Measurements from ENCODE around the gene HS6ST1. TPM values are rescaled to one million over a fixed set of nuclear protein-coding genes. Genes with fewer than 3 reads are reported as not detected.

The HS6ST1 gene
- total RNA-seq, 4 donors from 2014 or later = 16.1 to 38.6 (median 26.5) TPM

DNA sequence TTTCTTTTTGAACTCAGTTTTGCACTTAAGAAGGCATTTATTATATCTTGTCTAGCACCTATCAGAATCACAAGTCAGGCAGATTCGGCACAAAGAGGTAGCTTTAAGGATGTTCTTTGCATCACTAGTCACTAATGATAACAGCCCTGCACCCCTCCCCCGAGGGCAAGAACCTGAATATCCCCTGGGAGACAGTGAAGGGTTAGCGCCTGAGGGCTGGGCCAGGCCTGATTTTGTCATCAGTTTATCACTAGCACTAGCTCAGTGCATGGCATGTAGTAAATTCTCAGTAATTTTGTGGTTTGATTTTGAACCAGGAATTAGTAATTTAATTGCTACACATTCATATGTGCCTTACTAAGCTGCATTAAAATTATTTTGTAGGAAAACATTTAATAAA is 23.9 kb upstream of the HS6ST1 start:
- no peak for TF ChIP-seq POLR2A (IDR thresholded peaks at IDR 0.05)
- TF ChIP-seq CTCF (IDR thresholded peaks at IDR 0.05) = no peak
- TF ChIP-seq POLR2AphosphoS5 (IDR thresholded peaks at IDR 0.05) = no peak
- no peak for TF ChIP-seq EP300 (IDR thresholded peaks at IDR 0.05; ENCODE audit: low read depth)

GRCh38 chr2:128341621-128342020 is 23.0 kb upstream of the HS6ST1 start:
- intact Hi-C loops (cut with DNase I; ENCODE audit: low total_unique reads) = no loop called here
- WGBS, 2 donors (ENCODE audit: low coverage in 1 of 2) = 80 to 87% methylated on average over 3 of the region's 3 CpGs

More for the DNA sequence above, 23.9 kb upstream of the HS6ST1 start:
- DNase-seq = no peak
- in situ Hi-C loops (cut with MboI; ENCODE audit: low pct_ligation_motif_present in 1 of 4, low pct_unique_long_range_greater_than_20kb in 1 of 4, low sequenced_read_pairs in 3 of 4) = no loop called here
- H3K27ac ChIP-seq = no peak overlapping the region
- no peaks in the 10 kb centered on the region for H3K27me3 ChIP-seq
- no peaks in the 10 kb centered on the region for H3K36me3 ChIP-seq
- H3K9me3 ChIP-seq = no peaks in the 10 kb centered on the region
- H3K4me3 ChIP-seq = no peak overlapping the region
- intact Hi-C loops (cut with DNase I; ENCODE audit: low total_unique reads) = no loop called here
- peaks cover 0 to 2% (median 1%) of the 10 kb centered on the region in 4 donors for H3K4me1 ChIP-seq
- WGBS, 2 donors (ENCODE audit: low coverage in 1 of 2) = 72% methylated on average over 3 of the region's 3 CpGs; no CpG with 5 or more reads in 1 of the 2 donors

GRCh38 chr2:128332091-128332634 is 13.5 kb upstream of the HS6ST1 start:
- H3K4me3 ChIP-seq = no peak overlapping the region

More at GRCh38 chr2:128341621-128342020, 23.0 kb upstream of the HS6ST1 start:
- in situ Hi-C loops (cut with MboI; ENCODE audit: low pct_ligation_motif_present in 1 of 4, low pct_unique_long_range_greater_than_20kb in 1 of 4, low sequenced_read_pairs in 3 of 4) = no loop called here
- Histone ChIP-seq H3K27me3 (no peaks in the 10 kb centered on the region), H3K4me3 (no peak overlapping the region), H3K9me3 (no peaks in the 10 kb centered on the region), H3K36me3 (no peaks in the 10 kb centered on the region), H3K4me1 (no peaks in the 10 kb centered on the region), H3K27ac (no peak overlapping the region)
- no peak for TF ChIP-seq EP300 (IDR thresholded peaks at IDR 0.05; ENCODE audit: low read depth)
- DNase-seq = no peak

GRCh38 chr2:128330583-128330982 is 11.9 kb upstream of the HS6ST1 start:
- peaks cover 14 to 18% of the 10 kb centered on the region in 2 donors for H3K9me3 ChIP-seq
- in situ Hi-C loops (cut with MboI; ENCODE audit: low pct_ligation_motif_present in 1 of 4, low pct_unique_long_range_greater_than_20kb in 1 of 4, low sequenced_read_pairs in 3 of 4) = no loop called here
- no peaks in the 10 kb centered on the region for H3K27me3 ChIP-seq
- DNase-seq = no peak
- no peak overlapping the region for H3K4me3 ChIP-seq
- TF ChIP-seq POLR2A (IDR thresholded peaks at IDR 0.05) (no peak), EP300 (IDR thresholded peaks at IDR 0.05; ENCODE audit: low read depth) (no peak), POLR2AphosphoS5 (IDR thresholded peaks at IDR 0.05) (no peak), CTCF (IDR thresholded peaks at IDR 0.05) (no peak)
- 97% methylated on average over 5 of the region's 5 CpGs; no CpG with 5 or more reads in 1 of the 2 donors for WGBS, 2 donors (ENCODE audit: low coverage in 1 of 2)
- no peaks in the 10 kb centered on the region for H3K36me3 ChIP-seq
- no peak overlapping the region for H3K27ac ChIP-seq
- no peaks in the 10 kb centered on the region for H3K4me1 ChIP-seq
- intact Hi-C loops (cut with DNase I; ENCODE audit: low total_unique reads) = no loop called here

More at GRCh38 chr2:128332091-128332634, 13.5 kb upstream of the HS6ST1 start:
- no peaks in the 10 kb centered on the region for H3K36me3 ChIP-seq
- in situ Hi-C loops (cut with MboI; ENCODE audit: low pct_ligation_motif_present in 1 of 4, low pct_unique_long_range_greater_than_20kb in 1 of 4, low sequenced_read_pairs in 3 of 4) = no loop called here
- DNase-seq = no peak
- WGBS, 2 donors (ENCODE audit: low coverage in 1 of 2) = 62 to 93% methylated on average over 2 of the region's 2 CpGs
- intact Hi-C loops (cut with DNase I; ENCODE audit: low total_unique reads) = no loop called here
- H3K27ac ChIP-seq = no peak overlapping the region
- peaks cover 14 to 18% of the 10 kb centered on the region in 2 donors for H3K9me3 ChIP-seq
- no peak for TF ChIP-seq EP300 (IDR thresholded peaks at IDR 0.05; ENCODE audit: low read depth)
- no peak for TF ChIP-seq POLR2AphosphoS5 (IDR thresholded peaks at IDR 0.05)
- no peak for TF ChIP-seq POLR2A (IDR thresholded peaks at IDR 0.05)
- no peak for TF ChIP-seq CTCF (IDR thresholded peaks at IDR 0.05)
- no peaks in the 10 kb centered on the region for H3K4me1 ChIP-seq
- H3K27me3 ChIP-seq = no peaks in the 10 kb centered on the region

DNA sequence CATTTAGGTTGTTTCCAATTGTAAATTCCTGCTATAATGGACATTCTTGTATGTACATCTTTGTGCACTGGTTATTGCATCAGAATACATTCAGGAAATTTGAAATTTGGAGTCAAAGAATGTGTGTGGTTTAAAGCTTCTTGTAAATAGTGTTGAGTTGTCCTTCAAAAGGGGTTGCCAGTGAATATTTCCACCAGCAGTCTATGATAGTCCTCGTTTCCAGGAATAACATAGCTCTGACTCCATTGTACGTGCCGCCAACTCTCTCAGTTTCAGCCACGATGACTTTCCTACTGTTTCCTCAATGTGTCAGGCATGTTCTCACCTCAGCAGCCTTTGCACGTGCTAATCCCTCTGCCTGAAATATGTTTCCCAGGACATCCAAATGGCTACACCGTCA is 10.9 kb upstream of the HS6ST1 start:
- WGBS, 2 donors (ENCODE audit: low coverage in 1 of 2) = 88 to 95% methylated on average over 6 of the region's 6 CpGs
- in situ Hi-C loops (cut with MboI; ENCODE audit: low pct_ligation_motif_present in 1 of 4, low pct_unique_long_range_greater_than_20kb in 1 of 4, low sequenced_read_pairs in 3 of 4) (no loop called here), intact Hi-C loops (cut with DNase I; ENCODE audit: low total_unique reads) (no loop called here)
- no peak overlapping the region for H3K27ac ChIP-seq
- peaks cover 14 to 18% of the 10 kb centered on the region in 2 donors for H3K9me3 ChIP-seq
- TF ChIP-seq POLR2A (IDR thresholded peaks at IDR 0.05) (no peak), EP300 (IDR thresholded peaks at IDR 0.05; ENCODE audit: low read depth) (no peak), CTCF (IDR thresholded peaks at IDR 0.05) (no peak), POLR2AphosphoS5 (IDR thresholded peaks at IDR 0.05) (no peak)
- H3K36me3 ChIP-seq = no peaks in the 10 kb centered on the region
- H3K27me3 ChIP-seq = no peaks in the 10 kb centered on the region
- H3K4me3 ChIP-seq = no peak overlapping the region
- no peak for DNase-seq
- no peaks in the 10 kb centered on the region for H3K4me1 ChIP-seq
